ENCODE measurements around the gene VPS51.
"Not testable (repeated sequence)": the region's sequence is repeated elsewhere in the genome, so short reads cannot be mapped to it uniquely, and the experiment has no call there.

DNA sequence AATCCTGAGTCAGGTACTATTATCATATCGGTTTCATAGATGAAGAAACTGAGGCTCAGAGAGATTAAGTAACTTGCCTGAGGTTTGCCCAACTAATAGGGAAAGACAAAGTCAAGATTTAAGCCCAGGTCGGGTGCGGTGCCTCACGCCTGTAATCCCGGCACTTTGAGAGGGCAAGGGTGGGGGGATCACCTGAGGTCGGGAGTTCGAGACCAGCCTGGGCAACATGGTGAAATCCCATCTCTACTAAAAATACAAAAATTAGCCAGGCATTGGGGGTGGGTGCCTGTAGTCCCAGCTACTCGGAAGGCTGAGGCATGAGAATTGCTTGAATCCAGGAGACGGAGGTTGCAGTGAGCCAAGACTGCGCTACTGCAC lies 54.1 kb downstream of the VPS51 start:
- TF ChIP-seq, protein P1, sequence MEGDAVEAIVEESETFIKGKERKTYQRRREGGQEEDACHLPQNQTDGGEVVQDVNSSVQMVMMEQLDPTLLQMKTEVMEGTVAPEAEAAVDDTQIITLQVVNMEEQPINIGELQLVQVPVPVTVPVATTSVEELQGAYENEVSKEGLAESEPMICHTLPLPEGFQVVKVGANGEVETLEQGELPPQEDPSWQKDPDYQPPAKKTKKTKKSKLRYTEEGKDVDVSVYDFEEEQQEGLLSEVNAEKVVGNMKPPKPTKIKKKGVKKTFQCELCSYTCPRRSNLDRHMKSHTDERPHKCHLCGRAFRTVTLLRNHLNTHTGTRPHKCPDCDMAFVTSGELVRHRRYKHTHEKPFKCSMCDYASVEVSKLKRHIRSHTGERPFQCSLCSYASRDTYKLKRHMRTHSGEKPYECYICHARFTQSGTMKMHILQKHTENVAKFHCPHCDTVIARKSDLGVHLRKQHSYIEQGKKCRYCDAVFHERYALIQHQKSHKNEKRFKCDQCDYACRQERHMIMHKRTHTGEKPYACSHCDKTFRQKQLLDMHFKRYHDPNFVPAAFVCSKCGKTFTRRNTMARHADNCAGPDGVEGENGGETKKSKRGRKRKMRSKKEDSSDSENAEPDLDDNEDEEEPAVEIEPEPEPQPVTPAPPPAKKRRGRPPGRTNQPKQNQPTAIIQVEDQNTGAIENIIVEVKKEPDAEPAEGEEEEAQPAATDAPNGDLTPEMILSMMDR (IDR thresholded peaks at IDR 0.05) = not testable (repeated sequence)
- TF ChIP-seq POLR2A (IDR thresholded peaks at IDR 0.05) = not testable (repeated sequence)
